HL-60 (cell line): ENCODE measurements around the gene NELFB.

Source experiments
- DNase-seq, 2 experiments: peaks; one replicate each; pipeline ENCODE4 v3.0.0-alpha.2; 2010 to 2020; ENCODE audit warnings: low read depth in 1 of 2, low spot score in 1 of 2
- H3K27ac ChIP-seq: fragments of 250-450 bp; sonication (Bioruptor Pico); replicated peaks from 2 replicates; pipeline ENCODE4 v1.5.1; 2020; ENCODE audit warnings: mild to moderate bottlenecking, moderate library complexity
- H3K27me3 ChIP-seq: fragments of 250-450 bp; sonication (Bioruptor Pico); 2 replicates; pipeline ENCODE4 v1.5.1; 2021; ENCODE audit warnings: mild to moderate bottlenecking, moderate library complexity; ENCODE audit not compliant: insufficient read depth, poor library complexity, severe bottlenecking
- H3K4me3 ChIP-seq: replicated peaks from 2 replicates; pipeline ENCODE4 v1.5.1; 2011; ENCODE audit warnings: mild to moderate bottlenecking, control low read depth, low read length; ENCODE audit not compliant: insufficient read depth
- GABPA ChIP-seq: IDR thresholded peaks from 2 replicates; pipeline ENCODE4 v1.6.1; 2012; ENCODE audit warnings: low read depth
- POLR2AphosphoS5 ChIP-seq: IDR thresholded peaks from 2 replicates; pipeline ENCODE4 v1.6.1; 2012; ENCODE audit warnings: low read depth
- REST ChIP-seq: IDR thresholded peaks from 2 replicates; pipeline ENCODE4 v1.6.1; 2012; ENCODE audit warnings: low read depth; ENCODE audit not compliant: insufficient replicate concordance
- SPI1 ChIP-seq: IDR thresholded peaks from 2 replicates; pipeline ENCODE4 v1.6.1; 2012; ENCODE audit warnings: low read depth, mild to moderate bottlenecking, borderline replicate concordance
- TF ChIP-seq, protein P1 (sequence below): IDR thresholded peaks from one replicate; pipeline ENCODE4 v1.5.1; 2011; ENCODE audit warnings: low read length, control low read depth, inconsistent platforms; ENCODE audit not compliant: insufficient read depth

The NELFB gene

GRCh38 chr9:137297966-137298365 lies 42.8 kb downstream of the NELFB start:
- Histone ChIP-seq H3K4me3 (no peak overlapping the region), H3K27me3 (peaks cover 15% of the 10 kb centered on the region)
- TF ChIP-seq SPI1 (no peak), POLR2AphosphoS5 (no peak), GABPA (no peak)
- TF ChIP-seq, protein P1, sequence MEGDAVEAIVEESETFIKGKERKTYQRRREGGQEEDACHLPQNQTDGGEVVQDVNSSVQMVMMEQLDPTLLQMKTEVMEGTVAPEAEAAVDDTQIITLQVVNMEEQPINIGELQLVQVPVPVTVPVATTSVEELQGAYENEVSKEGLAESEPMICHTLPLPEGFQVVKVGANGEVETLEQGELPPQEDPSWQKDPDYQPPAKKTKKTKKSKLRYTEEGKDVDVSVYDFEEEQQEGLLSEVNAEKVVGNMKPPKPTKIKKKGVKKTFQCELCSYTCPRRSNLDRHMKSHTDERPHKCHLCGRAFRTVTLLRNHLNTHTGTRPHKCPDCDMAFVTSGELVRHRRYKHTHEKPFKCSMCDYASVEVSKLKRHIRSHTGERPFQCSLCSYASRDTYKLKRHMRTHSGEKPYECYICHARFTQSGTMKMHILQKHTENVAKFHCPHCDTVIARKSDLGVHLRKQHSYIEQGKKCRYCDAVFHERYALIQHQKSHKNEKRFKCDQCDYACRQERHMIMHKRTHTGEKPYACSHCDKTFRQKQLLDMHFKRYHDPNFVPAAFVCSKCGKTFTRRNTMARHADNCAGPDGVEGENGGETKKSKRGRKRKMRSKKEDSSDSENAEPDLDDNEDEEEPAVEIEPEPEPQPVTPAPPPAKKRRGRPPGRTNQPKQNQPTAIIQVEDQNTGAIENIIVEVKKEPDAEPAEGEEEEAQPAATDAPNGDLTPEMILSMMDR: no peak

GRCh38 chr9:137298401-137299202 lies 43.5 kb downstream of the NELFB start:
- no peak overlapping the region for H3K27ac ChIP-seq
- no peak for DNase-seq
- TF ChIP-seq SPI1 (no peak), GABPA (no peak), POLR2AphosphoS5 (no peak), REST (no peak)
- TF ChIP-seq, protein P1: no peak
- no peak overlapping the region for H3K4me3 ChIP-seq
- peaks cover 15% of the 10 kb centered on the region for H3K27me3 ChIP-seq

More at GRCh38 chr9:137297966-137298365, 42.8 kb downstream of the NELFB start:
- DNase-seq: no peak
- H3K27ac ChIP-seq: no peak overlapping the region

GRCh38 chr9:137299203-137299565 lies 44.1 kb downstream of the NELFB start:
- TF ChIP-seq REST (no peak), GABPA (no peak), SPI1 (no peak), POLR2AphosphoS5 (no peak)
- TF ChIP-seq, protein P1: no peak
- H3K27me3 ChIP-seq: peaks cover 15% of the 10 kb centered on the region
- H3K4me3 ChIP-seq: no peak overlapping the region
- no peak for DNase-seq
- H3K27ac ChIP-seq: no peak overlapping the region

- no peak overlapping the region for H3K27ac ChIP-seq
These were observed 44.8 kb downstream of the NELFB start for GRCh38 chr9:137299938-137300337.

More at GRCh38 chr9:137299938-137300337, 44.8 kb downstream of the NELFB start:
- peaks cover 18% of the 10 kb centered on the region for H3K27me3 ChIP-seq
- no peak for DNase-seq
- TF ChIP-seq REST (no peak), GABPA (no peak), SPI1 (no peak), POLR2AphosphoS5 (no peak)
- TF ChIP-seq, protein P1: no peak
- H3K4me3 ChIP-seq: no peak overlapping the region
